OCI-M1 (cell line): ENCODE data around the gene ALG12.

ENCODE experiments used
- DNase-seq: peaks from one replicate; lab custom pipeline; 2025; lab: John Stamatoyannopoulos, UW

ALG12 gene

GRCh38 chr22:49887064-49887451 is 31.2 kb downstream of the ALG12 start:
- no peak for DNase-seq

- no peak for DNase-seq
Measured at GRCh38 chr22:49886346-49887063, 31.7 kb downstream of the ALG12 start.

GRCh38 chr22:49885881-49886280 is 32.4 kb downstream of the ALG12 start:
- DNase-seq = no peak

- no peak for DNase-seq
Measured at GRCh38 chr22:49885281-49885680, 33.0 kb downstream of the ALG12 start.

GRCh38 chr22:49884503-49885260 is 33.6 kb downstream of the ALG12 start:
- DNase-seq = no peak

- no peak for DNase-seq
Measured at GRCh38 chr22:49884075-49884474, 34.2 kb downstream of the ALG12 start.

GRCh38 chr22:49883294-49883640 is 35.0 kb downstream of the ALG12 start:
- DNase-seq = no peak

- no peak for DNase-seq
Measured at GRCh38 chr22:49882519-49883293, 35.5 kb downstream of the ALG12 start.

GRCh38 chr22:49881856-49882255 is 36.4 kb downstream of the ALG12 start:
- no peak for DNase-seq

- DNase-seq = peak; percentile 63
Measured at GRCh38 chr22:49880281-49880680, 38.0 kb downstream of the ALG12 start.

GRCh38 chr22:49879871-49880270 is 38.4 kb downstream of the ALG12 start:
- DNase-seq = no peak

- no peak for DNase-seq
Measured at GRCh38 chr22:49878206-49878605, 40.0 kb downstream of the ALG12 start.

- DNase-seq = no peak
Measured at GRCh38 chr22:49877642-49878041, 40.6 kb downstream of the ALG12 start.

- DNase-seq = no peak
Measured at GRCh38 chr22:49873228-49873940, 44.9 kb downstream of the ALG12 start.

- no peak for DNase-seq
Measured at GRCh38 chr22:49872347-49872746, 45.9 kb downstream of the ALG12 start.

GRCh38 chr22:49871482-49871881 is 46.8 kb downstream of the ALG12 start:
- DNase-seq = peak; percentile 18

GRCh38 chr22:49869845-49870712 is 48.2 kb downstream of the ALG12 start:
- DNase-seq = peak; percentile 9

GRCh38 chr22:49869086-49869830 is 49.0 kb downstream of the ALG12 start:
- DNase-seq = no peak

GRCh38 chr22:49867303-49868265 is 50.7 kb downstream of the ALG12 start:
- no peak for DNase-seq
